ENCODE data around the gene NACC1.

The NACC1 gene

DNA sequence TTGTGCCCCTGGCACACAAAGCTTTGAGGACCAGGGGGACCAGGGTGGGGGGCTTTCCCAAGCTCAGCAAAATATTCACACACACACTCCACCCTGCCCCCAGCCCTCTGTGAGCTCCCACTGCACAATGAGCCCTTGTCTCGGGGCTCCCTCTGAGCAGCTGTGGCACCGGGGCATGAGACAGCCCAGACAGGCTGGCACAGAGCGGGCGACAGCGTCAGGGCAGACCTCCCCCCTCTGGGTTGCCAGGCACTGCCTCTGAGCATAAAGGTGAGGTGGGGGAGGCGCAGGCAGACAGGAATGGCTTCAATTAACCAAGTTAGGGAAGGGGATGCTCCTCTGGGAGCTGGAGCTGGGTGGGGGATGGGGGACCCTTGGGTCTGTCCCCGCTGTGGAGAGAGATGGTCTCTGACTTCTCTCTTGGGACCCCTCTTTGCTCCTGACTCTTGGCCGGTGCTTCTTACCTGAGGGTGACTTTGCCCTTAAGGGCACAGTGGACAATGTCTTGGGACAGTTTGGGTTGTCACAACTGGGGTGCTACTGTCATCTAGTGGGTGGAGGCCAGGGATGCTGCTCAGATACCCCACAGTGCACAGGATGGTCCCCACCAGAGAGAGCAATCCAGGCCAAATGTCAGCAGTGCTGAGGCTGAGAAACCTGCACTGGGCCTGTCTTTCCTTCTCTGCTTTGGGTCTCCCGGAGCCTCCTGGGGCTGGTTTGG is 45.7 kb upstream of the NACC1 start:
- TF ChIP-seq, protein P1, sequence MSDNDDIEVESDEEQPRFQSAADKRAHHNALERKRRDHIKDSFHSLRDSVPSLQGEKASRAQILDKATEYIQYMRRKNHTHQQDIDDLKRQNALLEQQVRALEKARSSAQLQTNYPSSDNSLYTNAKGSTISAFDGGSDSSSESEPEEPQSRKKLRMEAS (IDR thresholded peaks at IDR 0.05), result no peak
- TF ChIP-seq CREB1 (IDR thresholded peaks at IDR 0.05; ENCODE audit: low read depth) (no peak), RAD21 (IDR thresholded peaks at IDR 0.05; ENCODE audit: low read depth) (no peak), TAF1 (IDR thresholded peaks at IDR 0.05; ENCODE audit: low read depth) (no peak), EP300 (IDR thresholded peaks at IDR 0.05; ENCODE audit: borderline replicate concordance) (no peak), YY1 (IDR thresholded peaks at IDR 0.05; ENCODE audit: low read depth) (no peak), TEAD4 (IDR thresholded peaks at IDR 0.05) (no peak), NFIC (IDR thresholded peaks at IDR 0.05) (no peak), CEBPB (IDR thresholded peaks at IDR 0.05) (no peak), ZBTB7A (IDR thresholded peaks at IDR 0.05; ENCODE audit: low read depth) (no peak), EGR1 (IDR thresholded peaks at IDR 0.05) (no peak), FOXM1 (IDR thresholded peaks at IDR 0.05; ENCODE audit: borderline replicate concordance, low read depth) (no peak), TCF12 (IDR thresholded peaks at IDR 0.05; ENCODE audit: low read depth) (no peak)
- TF ChIP-seq, protein P2, sequence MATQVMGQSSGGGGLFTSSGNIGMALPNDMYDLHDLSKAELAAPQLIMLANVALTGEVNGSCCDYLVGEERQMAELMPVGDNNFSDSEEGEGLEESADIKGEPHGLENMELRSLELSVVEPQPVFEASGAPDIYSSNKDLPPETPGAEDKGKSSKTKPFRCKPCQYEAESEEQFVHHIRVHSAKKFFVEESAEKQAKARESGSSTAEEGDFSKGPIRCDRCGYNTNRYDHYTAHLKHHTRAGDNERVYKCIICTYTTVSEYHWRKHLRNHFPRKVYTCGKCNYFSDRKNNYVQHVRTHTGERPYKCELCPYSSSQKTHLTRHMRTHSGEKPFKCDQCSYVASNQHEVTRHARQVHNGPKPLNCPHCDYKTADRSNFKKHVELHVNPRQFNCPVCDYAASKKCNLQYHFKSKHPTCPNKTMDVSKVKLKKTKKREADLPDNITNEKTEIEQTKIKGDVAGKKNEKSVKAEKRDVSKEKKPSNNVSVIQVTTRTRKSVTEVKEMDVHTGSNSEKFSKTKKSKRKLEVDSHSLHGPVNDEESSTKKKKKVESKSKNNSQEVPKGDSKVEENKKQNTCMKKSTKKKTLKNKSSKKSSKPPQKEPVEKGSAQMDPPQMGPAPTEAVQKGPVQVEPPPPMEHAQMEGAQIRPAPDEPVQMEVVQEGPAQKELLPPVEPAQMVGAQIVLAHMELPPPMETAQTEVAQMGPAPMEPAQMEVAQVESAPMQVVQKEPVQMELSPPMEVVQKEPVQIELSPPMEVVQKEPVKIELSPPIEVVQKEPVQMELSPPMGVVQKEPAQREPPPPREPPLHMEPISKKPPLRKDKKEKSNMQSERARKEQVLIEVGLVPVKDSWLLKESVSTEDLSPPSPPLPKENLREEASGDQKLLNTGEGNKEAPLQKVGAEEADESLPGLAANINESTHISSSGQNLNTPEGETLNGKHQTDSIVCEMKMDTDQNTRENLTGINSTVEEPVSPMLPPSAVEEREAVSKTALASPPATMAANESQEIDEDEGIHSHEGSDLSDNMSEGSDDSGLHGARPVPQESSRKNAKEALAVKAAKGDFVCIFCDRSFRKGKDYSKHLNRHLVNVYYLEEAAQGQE (IDR thresholded peaks at IDR 0.05; ENCODE audit: low read depth), result no peak
- TF ChIP-seq, protein P3, sequence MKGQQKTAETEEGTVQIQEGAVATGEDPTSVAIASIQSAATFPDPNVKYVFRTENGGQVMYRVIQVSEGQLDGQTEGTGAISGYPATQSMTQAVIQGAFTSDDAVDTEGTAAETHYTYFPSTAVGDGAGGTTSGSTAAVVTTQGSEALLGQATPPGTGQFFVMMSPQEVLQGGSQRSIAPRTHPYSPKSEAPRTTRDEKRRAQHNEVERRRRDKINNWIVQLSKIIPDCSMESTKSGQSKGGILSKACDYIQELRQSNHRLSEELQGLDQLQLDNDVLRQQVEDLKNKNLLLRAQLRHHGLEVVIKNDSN (IDR thresholded peaks at IDR 0.05), result no peak

DNA sequence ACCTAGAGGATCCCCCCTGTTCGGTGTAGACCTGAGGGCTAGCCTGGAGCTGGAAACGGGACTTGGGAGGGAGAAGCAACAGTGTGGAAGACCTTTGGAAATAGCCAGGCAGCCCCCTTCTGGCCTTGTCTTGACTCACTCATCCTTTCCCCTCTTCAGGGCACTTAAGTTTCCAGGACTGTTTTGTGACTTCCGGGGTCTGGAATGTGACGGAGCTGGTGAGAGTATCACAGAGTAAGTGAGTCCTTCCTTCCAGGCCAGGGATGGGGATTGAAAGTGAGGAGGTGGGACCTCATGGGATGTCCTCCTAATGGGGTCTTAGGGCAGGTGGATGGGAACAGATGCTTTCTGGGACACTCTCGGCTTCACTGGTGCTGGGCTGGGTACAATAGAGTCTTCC is 44.8 kb upstream of the NACC1 start:
- TF ChIP-seq, protein P3 (IDR thresholded peaks at IDR 0.05), result no peak
- TF ChIP-seq RAD21 (IDR thresholded peaks at IDR 0.05; ENCODE audit: low read depth) (no peak), CEBPB (IDR thresholded peaks at IDR 0.05) (no peak), TAF1 (IDR thresholded peaks at IDR 0.05; ENCODE audit: low read depth) (no peak), YY1 (IDR thresholded peaks at IDR 0.05; ENCODE audit: low read depth) (no peak), EGR1 (IDR thresholded peaks at IDR 0.05) (no peak), TEAD4 (IDR thresholded peaks at IDR 0.05) (no peak), TCF12 (IDR thresholded peaks at IDR 0.05; ENCODE audit: low read depth) (no peak), ZBTB7A (IDR thresholded peaks at IDR 0.05; ENCODE audit: low read depth) (no peak), NFIC (IDR thresholded peaks at IDR 0.05) (no peak), CREB1 (IDR thresholded peaks at IDR 0.05; ENCODE audit: low read depth) (no peak), FOXM1 (IDR thresholded peaks at IDR 0.05; ENCODE audit: borderline replicate concordance, low read depth) (no peak), EP300 (IDR thresholded peaks at IDR 0.05; ENCODE audit: borderline replicate concordance) (no peak)
- TF ChIP-seq, protein P1 (IDR thresholded peaks at IDR 0.05), result no peak
- TF ChIP-seq, protein P2 (IDR thresholded peaks at IDR 0.05; ENCODE audit: low read depth), result no peak

DNA sequence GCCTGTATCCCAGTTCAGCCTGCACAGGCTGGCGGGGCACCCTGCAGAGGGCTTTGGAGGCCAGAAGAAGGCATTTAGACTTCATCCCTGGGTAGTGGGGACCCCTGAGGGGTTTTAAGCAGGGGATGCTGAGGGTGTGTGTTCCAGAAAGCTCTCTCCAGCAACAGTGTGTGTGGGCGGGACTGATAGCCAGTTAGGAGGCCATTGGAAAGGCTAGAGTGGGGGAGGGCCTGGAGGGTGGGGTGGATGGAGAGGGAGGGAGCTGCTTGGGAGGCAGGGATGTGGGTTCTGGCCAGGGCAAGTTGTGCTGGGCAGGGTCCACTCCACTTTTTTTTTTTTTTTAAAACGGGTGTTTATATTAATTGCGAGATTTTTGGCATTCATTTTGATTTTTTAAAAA is 43.7 kb upstream of the NACC1 start:
- TF ChIP-seq, protein P1 (IDR thresholded peaks at IDR 0.05), result no peak
- TF ChIP-seq YY1 (IDR thresholded peaks at IDR 0.05; ENCODE audit: low read depth) (no peak), FOXM1 (IDR thresholded peaks at IDR 0.05; ENCODE audit: borderline replicate concordance, low read depth) (no peak), TEAD4 (IDR thresholded peaks at IDR 0.05) (no peak), RAD21 (IDR thresholded peaks at IDR 0.05; ENCODE audit: low read depth) (no peak), EGR1 (IDR thresholded peaks at IDR 0.05) (no peak), TAF1 (IDR thresholded peaks at IDR 0.05; ENCODE audit: low read depth) (no peak), NFIC (IDR thresholded peaks at IDR 0.05) (no peak), EP300 (IDR thresholded peaks at IDR 0.05; ENCODE audit: borderline replicate concordance) (no peak), ZBTB7A (IDR thresholded peaks at IDR 0.05; ENCODE audit: low read depth) (no peak), CEBPB (IDR thresholded peaks at IDR 0.05) (no peak), TCF12 (IDR thresholded peaks at IDR 0.05; ENCODE audit: low read depth) (no peak), CREB1 (IDR thresholded peaks at IDR 0.05; ENCODE audit: low read depth) (no peak)
- TF ChIP-seq, protein P2 (IDR thresholded peaks at IDR 0.05; ENCODE audit: low read depth), result no peak
- TF ChIP-seq, protein P3 (IDR thresholded peaks at IDR 0.05), result no peak
